Type B pancreatic cell (in vitro differentiated cells): ENCODE data around the gene TRAPPC10. TPM values are rescaled to one million over a fixed set of nuclear protein-coding genes. Genes with fewer than 3 reads are reported as not detected.

Experiments
- DNase-seq: peaks from one replicate; pipeline ENCODE4 v3.0.0; 2021; ENCODE audit warnings: mixed read lengths; ENCODE audit not compliant: unreplicated experiment; ENCODE audit errors: extremely low spot score
- H3K27ac Mint-ChIP-seq: 2 replicates; pipeline ENCODE4 v1.8.0; 2021; ENCODE audit warnings: mild to moderate bottlenecking, mixed read lengths
- H3K27me3 Mint-ChIP-seq: 2 replicates; pipeline ENCODE4 v1.8.0; 2021; ENCODE audit warnings: mixed read lengths
- H3K36me3 Mint-ChIP-seq: 2 replicates; pipeline ENCODE4 v1.8.0; 2021; ENCODE audit warnings: mixed read lengths
- H3K4me1 Mint-ChIP-seq: one replicate; pipeline ENCODE4 v1.8.0; 2021; ENCODE audit warnings: mixed read lengths; ENCODE audit not compliant: unreplicated experiment
- H3K4me3 Mint-ChIP-seq: 2 replicates; pipeline ENCODE4 v1.8.0; 2021; ENCODE audit warnings: mild to moderate bottlenecking, mixed read lengths
- H3K9me3 Mint-ChIP-seq: 2 replicates; pipeline ENCODE4 v1.8.0; 2021; ENCODE audit warnings: mixed read lengths
- total RNA-seq: library from RNA; stranded (reverse); gene quantifications from 2 replicates; pipeline ENCODE4 v1.2.1, GENCODE V29; 2021; ENCODE audit warnings: low replicate concordance
- TF ChIP-seq, protein P1 (sequence below): fragments of 200-600 bp; sonication (generic); conservative IDR thresholded peaks from 2 replicates; pipeline ENCODE4 v1.5.0; 2021; ENCODE audit warnings: antibody characterized with exemption, mild to moderate bottlenecking

TRAPPC10 gene
- total RNA-seq, 1 donor from 2014 or later: 33.7 TPM

DNA sequence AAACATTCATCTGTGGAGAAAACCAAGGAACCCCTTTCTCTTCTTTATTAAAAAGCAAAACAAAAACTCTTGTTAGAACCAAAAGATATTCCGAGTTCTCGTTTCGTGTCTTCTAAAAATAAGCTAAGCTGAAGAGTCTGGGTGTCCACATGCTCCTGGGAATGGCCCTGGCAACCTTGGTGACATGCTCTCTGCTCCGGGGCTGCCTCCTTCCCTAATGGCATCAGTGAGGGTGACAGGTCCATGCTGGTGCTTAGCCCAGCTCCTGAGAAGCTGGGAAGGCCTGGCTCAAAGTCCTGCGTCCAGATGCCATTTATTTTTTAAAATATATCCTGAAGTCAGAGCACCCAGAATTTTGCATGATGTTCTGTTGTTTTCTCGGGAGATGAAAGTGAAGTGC, 24.6 kb upstream of the TRAPPC10 start:
- DNase-seq: no peak
- H3K9me3 Mint-ChIP-seq: no peaks in the 10 kb centered on the region
- H3K4me3 Mint-ChIP-seq: no peak overlapping the region
- peaks cover 17% of the 10 kb centered on the region for H3K4me1 Mint-ChIP-seq
- no peak overlapping the region for H3K27ac Mint-ChIP-seq
- no peaks in the 10 kb centered on the region for H3K36me3 Mint-ChIP-seq
- H3K27me3 Mint-ChIP-seq: no peaks in the 10 kb centered on the region
- TF ChIP-seq, protein P1, sequence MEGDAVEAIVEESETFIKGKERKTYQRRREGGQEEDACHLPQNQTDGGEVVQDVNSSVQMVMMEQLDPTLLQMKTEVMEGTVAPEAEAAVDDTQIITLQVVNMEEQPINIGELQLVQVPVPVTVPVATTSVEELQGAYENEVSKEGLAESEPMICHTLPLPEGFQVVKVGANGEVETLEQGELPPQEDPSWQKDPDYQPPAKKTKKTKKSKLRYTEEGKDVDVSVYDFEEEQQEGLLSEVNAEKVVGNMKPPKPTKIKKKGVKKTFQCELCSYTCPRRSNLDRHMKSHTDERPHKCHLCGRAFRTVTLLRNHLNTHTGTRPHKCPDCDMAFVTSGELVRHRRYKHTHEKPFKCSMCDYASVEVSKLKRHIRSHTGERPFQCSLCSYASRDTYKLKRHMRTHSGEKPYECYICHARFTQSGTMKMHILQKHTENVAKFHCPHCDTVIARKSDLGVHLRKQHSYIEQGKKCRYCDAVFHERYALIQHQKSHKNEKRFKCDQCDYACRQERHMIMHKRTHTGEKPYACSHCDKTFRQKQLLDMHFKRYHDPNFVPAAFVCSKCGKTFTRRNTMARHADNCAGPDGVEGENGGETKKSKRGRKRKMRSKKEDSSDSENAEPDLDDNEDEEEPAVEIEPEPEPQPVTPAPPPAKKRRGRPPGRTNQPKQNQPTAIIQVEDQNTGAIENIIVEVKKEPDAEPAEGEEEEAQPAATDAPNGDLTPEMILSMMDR: no peak

DNA sequence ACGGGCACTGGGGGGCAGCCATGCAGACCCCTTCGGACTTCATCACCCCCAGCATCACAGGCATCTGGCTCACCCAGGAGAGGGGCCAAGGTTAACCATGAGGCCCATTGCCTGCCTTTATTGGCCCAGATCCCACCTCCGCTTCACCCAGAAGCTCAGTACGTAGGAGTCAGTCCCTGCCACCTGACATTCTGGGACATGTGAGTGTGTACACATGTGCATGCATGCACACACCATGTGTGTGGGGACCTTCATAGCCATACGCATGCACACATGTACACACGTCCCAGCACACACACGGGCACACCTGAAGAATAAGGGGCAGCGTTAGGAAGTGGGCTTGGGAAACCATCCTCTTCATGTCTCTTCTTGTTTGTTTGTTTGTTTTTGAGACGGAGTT, 24.1 kb upstream of the TRAPPC10 start:
- no peaks in the 10 kb centered on the region for H3K9me3 Mint-ChIP-seq
- no peak overlapping the region for H3K4me3 Mint-ChIP-seq
- DNase-seq: no peak
- H3K4me1 Mint-ChIP-seq: peaks cover 17% of the 10 kb centered on the region
- H3K27ac Mint-ChIP-seq: no peak overlapping the region
- no peaks in the 10 kb centered on the region for H3K36me3 Mint-ChIP-seq
- no peaks in the 10 kb centered on the region for H3K27me3 Mint-ChIP-seq
- TF ChIP-seq, protein P1: no peak

DNA sequence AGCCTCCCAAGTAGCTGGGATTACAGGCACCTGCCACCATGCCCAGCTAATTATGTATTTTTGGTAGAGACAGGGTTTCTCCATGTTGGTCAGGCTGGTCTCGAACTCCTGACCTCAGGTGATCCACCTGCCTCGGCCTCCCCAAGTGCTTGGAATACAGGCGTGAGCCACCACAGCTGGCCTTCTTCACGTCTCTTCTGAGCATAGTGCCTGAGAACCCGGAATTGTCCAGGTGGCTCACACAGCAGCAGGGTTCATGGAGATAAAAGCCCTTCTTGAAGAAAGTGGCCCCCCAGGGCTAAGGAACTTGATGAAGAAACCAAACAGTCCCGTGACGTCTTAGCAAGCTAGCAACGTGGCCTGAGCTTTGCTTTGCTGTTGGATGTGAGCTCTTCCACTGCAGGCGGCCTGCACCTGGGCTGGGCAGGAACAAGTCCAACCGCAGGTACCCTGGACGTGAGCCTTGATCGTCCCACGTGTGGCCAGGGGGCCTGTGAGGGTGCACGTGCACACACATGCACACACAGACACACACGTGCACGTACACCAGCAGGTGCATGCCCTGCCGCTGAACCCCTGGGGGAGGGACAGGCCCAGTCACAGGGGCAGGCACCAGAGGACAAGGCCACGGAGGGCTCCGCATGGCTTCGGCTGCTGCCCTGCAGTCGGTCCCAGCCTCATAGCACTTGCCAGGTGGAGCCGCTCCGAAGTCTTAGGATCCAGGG, 23.4 kb upstream of the TRAPPC10 start:
- TF ChIP-seq, protein P1: no peak
- peaks cover 17% of the 10 kb centered on the region for H3K4me1 Mint-ChIP-seq
- H3K4me3 Mint-ChIP-seq: no peak overlapping the region
- no peak overlapping the region for H3K27ac Mint-ChIP-seq
- H3K9me3 Mint-ChIP-seq: no peaks in the 10 kb centered on the region
- H3K27me3 Mint-ChIP-seq: no peaks in the 10 kb centered on the region
- no peak for DNase-seq
- no peaks in the 10 kb centered on the region for H3K36me3 Mint-ChIP-seq

DNA sequence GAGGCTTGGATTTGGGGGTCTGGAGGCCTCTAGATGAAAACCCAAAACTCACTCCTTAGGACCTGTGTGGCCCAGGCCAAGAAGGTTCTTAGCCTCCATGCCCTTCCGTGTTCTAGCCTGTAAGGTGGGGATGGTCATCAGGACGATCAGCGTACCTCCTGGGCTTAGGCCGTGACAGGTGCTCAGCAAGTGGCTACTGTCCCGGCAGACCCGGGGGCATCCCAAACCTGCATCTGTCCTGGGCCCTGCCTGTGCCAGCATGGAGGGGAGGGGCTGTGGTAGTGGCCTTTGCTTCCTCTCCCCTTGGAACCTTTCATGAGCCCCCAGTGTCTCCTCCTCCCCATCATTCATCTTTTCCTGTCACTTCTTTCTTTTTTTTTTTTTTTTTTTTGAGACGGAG, 22.7 kb upstream of the TRAPPC10 start:
- TF ChIP-seq, protein P1: no peak
- H3K4me3 Mint-ChIP-seq: no peak overlapping the region
- no peaks in the 10 kb centered on the region for H3K9me3 Mint-ChIP-seq
- H3K4me1 Mint-ChIP-seq: peaks cover 17% of the 10 kb centered on the region
- no peak for DNase-seq
- H3K27me3 Mint-ChIP-seq: no peaks in the 10 kb centered on the region
- H3K27ac Mint-ChIP-seq: no peak overlapping the region
- H3K36me3 Mint-ChIP-seq: no peaks in the 10 kb centered on the region

DNA sequence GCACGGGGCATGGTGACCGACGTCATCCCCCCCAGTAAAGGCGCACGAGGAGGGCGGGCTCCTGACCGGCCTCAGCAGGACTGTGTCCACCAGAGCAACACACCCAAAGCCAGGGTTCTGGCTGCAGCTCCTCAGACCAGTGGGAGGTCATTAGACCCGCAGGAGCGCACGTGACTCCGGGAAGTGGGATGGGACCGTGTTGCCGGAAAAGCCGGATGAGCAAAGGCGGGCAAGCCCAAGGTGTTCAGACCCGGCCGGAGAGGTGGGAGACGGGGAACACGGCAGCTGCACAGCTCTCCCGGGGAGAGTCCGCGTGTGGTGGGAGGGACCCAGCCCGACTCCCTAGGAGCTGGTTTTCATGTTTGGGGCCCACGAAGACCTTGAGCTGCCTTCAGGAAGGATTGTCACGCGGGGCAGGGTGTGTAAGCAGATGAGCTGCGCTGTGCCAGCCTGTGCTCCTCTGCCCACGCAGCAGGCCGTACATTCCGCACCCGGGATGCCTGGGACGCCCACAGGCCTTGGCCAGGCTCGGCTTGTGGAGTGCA, 20.6 kb upstream of the TRAPPC10 start:
- H3K9me3 Mint-ChIP-seq: no peaks in the 10 kb centered on the region
- TF ChIP-seq, protein P1: no peak
- no peak overlapping the region for H3K4me3 Mint-ChIP-seq
- H3K27ac Mint-ChIP-seq: no peak overlapping the region
- H3K27me3 Mint-ChIP-seq: no peaks in the 10 kb centered on the region
- no peaks in the 10 kb centered on the region for H3K36me3 Mint-ChIP-seq
- H3K4me1 Mint-ChIP-seq: peaks cover 2% of the 10 kb centered on the region
- no peak for DNase-seq
